H1 (cell line): Measurements from ENCODE around the gene ZSCAN29. TPM values are rescaled to one million over a fixed set of nuclear protein-coding genes. Genes with fewer than 3 reads are reported as not detected.

Experiments used
- CTCF ChIA-PET: fragments of 300-600 bp; sonication (Branson Sonifier 250); formaldehyde crosslinking; loops from one replicate; lab custom pipeline; 2021; ENCODE audit not compliant: partially characterized antibody; lab: Charles Lee
- POLR2A ChIA-PET: fragments of 300-600 bp; sonication (Branson Sonifier 250); formaldehyde crosslinking; loops from one replicate; lab custom pipeline; 2021; ENCODE audit warnings: inconsistent platforms; ENCODE audit not compliant: partially characterized antibody; lab: Charles Lee
- DNase-seq, 2 experiments: peaks; one replicate each; pipeline versions ENCODE4 v3.0.0 to v3.0.0-alpha.2; 2010 to 2022; ENCODE audit warnings: low spot score in 2 of 2, low read depth in 1 of 2, mixed read lengths in 1 of 2
- FAIRE-seq: peaks from 2 replicates; lab custom pipeline; 2011; peaks lifted over from hg19 to GRCh38; lab: Jason Lieb, UNC
- H2AFZ ChIP-seq: 2 replicates; pipeline ENCODE4 v1.8.1; 2012; ENCODE audit warnings: low read length, inconsistent platforms
- H2AK5ac ChIP-seq: 2 replicates; pipeline ENCODE4 v1.6.1; 2013; ENCODE audit warnings: low read depth, low read length
- H2BK120ac ChIP-seq: replicated peaks from 2 replicates; pipeline ENCODE3; 2013; ENCODE audit warnings: low read depth, low read length, inconsistent platforms
- H2BK12ac ChIP-seq: 2 replicates; pipeline ENCODE4 v1.6.1; 2013; ENCODE audit warnings: low read depth, low read length
- H2BK15ac ChIP-seq: 2 replicates; pipeline ENCODE4 v1.6.1; 2013; ENCODE audit warnings: low read length
- H2BK20ac ChIP-seq: 2 replicates; pipeline ENCODE4 v1.6.1; 2013; ENCODE audit warnings: low read length
- H2BK5ac ChIP-seq: 2 replicates; pipeline ENCODE4 v1.6.1; 2013; ENCODE audit warnings: low read depth, low read length
- H3K14ac ChIP-seq: 2 replicates; pipeline ENCODE4 v1.6.1; 2013; ENCODE audit warnings: inconsistent platforms; ENCODE audit not compliant: insufficient read length
- H3K18ac ChIP-seq: 2 replicates; pipeline ENCODE4 v1.6.1; 2013; ENCODE audit warnings: low read length; ENCODE audit errors: extremely low read depth
- H3K23ac ChIP-seq: 2 replicates; pipeline ENCODE4 v1.6.1; 2013; ENCODE audit warnings: inconsistent platforms; ENCODE audit not compliant: insufficient read length
- H3K23me2 ChIP-seq: 2 replicates; pipeline ENCODE4 v1.6.1; 2013; ENCODE audit warnings: low read depth, low read length
- H3K27ac ChIP-seq: 2 replicates; pipeline ENCODE4 v1.6.1; 2011; ENCODE audit warnings: low read depth, low read length, inconsistent platforms
- H3K27me3 ChIP-seq, 4 experiments: replicated peaks in 1 of 4; 1 replicate in 1 of 4; 2 replicates in 3 of 4; pipeline versions ENCODE4 v1.6.1 to v1.8.1; 2011 to 2013; ENCODE audit warnings: low read length in 3 of 4, mild to moderate bottlenecking in 3 of 4, inconsistent platforms in 2 of 4, mixed read lengths in 2 of 4, moderate library complexity in 1 of 4; ENCODE audit not compliant: control insufficient read depth in 3 of 4, insufficient read depth in 3 of 4; ENCODE audit errors: extremely low read depth in 1 of 4
- H3K36me3 ChIP-seq, 4 experiments: 2 replicates each; pipeline versions ENCODE4 v1.6.1 to v1.8.1; 2011 to 2013; ENCODE audit warnings: mild to moderate bottlenecking in 4 of 4, low read length in 3 of 4, moderate library complexity in 2 of 4, control low read depth in 1 of 4, inconsistent platforms in 1 of 4; ENCODE audit not compliant: insufficient read depth in 4 of 4, control insufficient read depth in 2 of 4
- H3K4ac ChIP-seq: replicated peaks from 2 replicates; pipeline ENCODE3; 2013; ENCODE audit warnings: low read length, low read depth, mixed read lengths, inconsistent platforms; ENCODE audit not compliant: insufficient read length
- H3K4me1 ChIP-seq, 4 experiments: replicated peaks in 1 of 4; 1 replicate in 1 of 4; 2 replicates in 3 of 4; pipeline versions ENCODE4 v1.6.1 to v1.8.1; 2011 to 2013; ENCODE audit warnings: low read length in 3 of 4, inconsistent platforms in 2 of 4, mixed read lengths in 1 of 4; ENCODE audit not compliant: insufficient read depth in 4 of 4, control insufficient read depth in 3 of 4
- H3K4me2 ChIP-seq, 2 experiments: 2 replicates each; pipeline versions ENCODE4 v1.6.1 to v1.8.1; 2011 to 2013; ENCODE audit warnings: low read depth in 2 of 2, low read length in 2 of 2, control low read depth in 1 of 2, inconsistent platforms in 1 of 2, mild to moderate bottlenecking in 1 of 2; ENCODE audit not compliant: insufficient read depth in 1 of 2
- H3K4me3 ChIP-seq, 4 experiments: fragments of 200-600, 300-600 bp in 1 of 4; sonication (generic), shearing (Covaris generic), sonication (Bioruptor Twin) in 1 of 4; 2 replicates each; pipeline versions ENCODE4 v1.5.1 to v1.8.1; 2011 to 2016; ENCODE audit warnings: low read length in 4 of 4, low read depth in 3 of 4, control low read depth in 2 of 4, inconsistent platforms in 2 of 4, mild to moderate bottlenecking in 2 of 4, mixed read lengths in 1 of 4, moderate library complexity in 1 of 4; ENCODE audit not compliant: insufficient read depth in 2 of 4; ENCODE audit errors: extremely low read depth in 1 of 4
- H3K56ac ChIP-seq: replicated peaks from 2 replicates; pipeline ENCODE3; 2013; ENCODE audit warnings: low read depth, mild to moderate bottlenecking, mixed read lengths, low read length, inconsistent platforms; ENCODE audit not compliant: insufficient read length
- H3K79me1 ChIP-seq: 2 replicates; pipeline ENCODE4 v1.6.1; 2013; ENCODE audit warnings: low read depth, low read length, control low read depth
- H3K79me2 ChIP-seq, 2 experiments: 2 replicates each; pipeline versions ENCODE4 v1.6.1 to v1.8.1; 2012 to 2013; ENCODE audit warnings: low read length in 2 of 2, mild to moderate bottlenecking in 2 of 2, inconsistent platforms in 1 of 2; ENCODE audit not compliant: insufficient read depth in 2 of 2, control insufficient read depth in 1 of 2
- H3K9ac ChIP-seq, 4 experiments: replicated peaks in 1 of 4; 1 replicate in 1 of 4; 2 replicates in 3 of 4; pipeline versions ENCODE4 v1.6.1 to v1.8.1; 2011 to 2013; ENCODE audit warnings: low read depth in 3 of 4, low read length in 3 of 4, control low read depth in 2 of 4, mild to moderate bottlenecking in 2 of 4, moderate library complexity in 2 of 4, inconsistent platforms in 1 of 4; ENCODE audit errors: extremely low read depth in 1 of 4
- H3K9me3 ChIP-seq, 2 experiments: 2 replicates each; pipeline versions ENCODE4 v1.6.1 to v1.8.1; 2012 to 2013; ENCODE audit warnings: mild to moderate bottlenecking in 2 of 2, moderate library complexity in 2 of 2, control low read depth in 1 of 2, inconsistent platforms in 1 of 2, low read depth in 1 of 2, low read length in 1 of 2, mixed read lengths in 1 of 2; ENCODE audit not compliant: insufficient read depth in 2 of 2
- H4K20me1 ChIP-seq, 2 experiments: replicated peaks in 1 of 2; 2 replicates each; pipeline versions ENCODE3 to v1.8.1; 2011 to 2013; ENCODE audit warnings: inconsistent platforms in 2 of 2, low read length in 2 of 2, mild to moderate bottlenecking in 1 of 2; ENCODE audit not compliant: insufficient read depth in 2 of 2, control insufficient read depth in 1 of 2
- H4K5ac ChIP-seq: 2 replicates; pipeline ENCODE4 v1.6.1; 2013; ENCODE audit warnings: low read length, low read depth, mixed read lengths, inconsistent platforms; ENCODE audit not compliant: insufficient read length
- H4K8ac ChIP-seq: 2 replicates; pipeline ENCODE4 v1.8.0; 2013; ENCODE audit warnings: mild to moderate bottlenecking, moderate library complexity, low read length, inconsistent platforms; ENCODE audit not compliant: insufficient read depth; ENCODE audit errors: extremely low read depth
- H4K91ac ChIP-seq: replicated peaks from 2 replicates; pipeline ENCODE3; 2013; ENCODE audit warnings: low read length, mixed read lengths, inconsistent platforms; ENCODE audit not compliant: insufficient read length
- ASH2L ChIP-seq: fragments of 200-600, 300-600 bp; sonication (generic); IDR thresholded peaks from one replicate; pipeline ENCODE4 v1.7.1; 2017; ENCODE audit warnings: low read length
- EZH2 ChIP-seq: fragments of 200-600 bp; sonication (generic); IDR thresholded peaks from 2 replicates; pipeline ENCODE4 v1.7.1; 2012; ENCODE audit warnings: low read depth, mild to moderate bottlenecking, moderate library complexity, low read length, inconsistent platforms; ENCODE audit not compliant: severe bottlenecking
- KDM5A ChIP-seq: fragments of 200-600 bp; IDR thresholded peaks from 2 replicates; pipeline ENCODE4 v1.7.1; 2012; ENCODE audit warnings: mild to moderate bottlenecking, low read length, inconsistent platforms, mixed read lengths
- POLR2A ChIP-seq, 2 experiments: IDR thresholded peaks; 1 replicate in 1 of 2; 2 replicates in 1 of 2; pipeline ENCODE4 v1.6.1; 2011; ENCODE audit warnings: low read depth in 2 of 2, low read length in 2 of 2, mild to moderate bottlenecking in 2 of 2; ENCODE audit errors: control extremely low read depth in 1 of 2
- RBBP5 ChIP-seq: IDR thresholded peaks from 2 replicates; pipeline ENCODE4 v1.7.1; 2012; ENCODE audit warnings: low read depth, mild to moderate bottlenecking, inconsistent platforms, low read length, moderate library complexity, borderline replicate concordance
- SIRT6 ChIP-seq: IDR thresholded peaks from one replicate; pipeline ENCODE4 v1.7.1; 2012; ENCODE audit warnings: low read length, inconsistent platforms
- SRF ChIP-seq: IDR thresholded peaks from 2 replicates; pipeline ENCODE4 v1.6.1; 2011; ENCODE audit warnings: mild to moderate bottlenecking, low read depth, low read length, moderate library complexity
- WGBS, 2 experiments: shearing (Covaris generic) in 1 of 2; methylation state at CpG; one replicate each; pipeline versions ENCODE4 v1.1.6 to v1.1.7; 2013 to 2015; ENCODE audit warnings: low lambda C conversion rate in 2 of 2, mixed read lengths in 2 of 2, inconsistent platforms in 1 of 2, low coverage in 1 of 2, missing lambda C conversion rate in 1 of 2; ENCODE audit not compliant: insufficient replicate concordance in 2 of 2, insufficient coverage in 1 of 2, insufficient read length in 1 of 2; ENCODE audit errors: extremely low coverage in 1 of 2, missing lambda C conversion rate in 1 of 2; 5-methylcytosine and 5-hydroxymethylcytosine counted together
- polyA plus RNA-seq, 7 experiments: library from polyadenylated mRNA; depleted of rRNA in 3 of 7; stranded (reverse) in 5 of 7; unstranded in 2 of 7; fragments of >200 nt in 5 of 7; fragments of 200-250 nt in 2 of 7; gene quantifications; 1 replicate in 5 of 7; 2 replicates in 1 of 7; 4 replicates in 1 of 7; pipeline versions ENCODE4 v1.2.1 to v1.2.3, GENCODE V29; 2011 to 2013; ENCODE audit warnings: missing spikeins in 2 of 7, mixed read lengths in 2 of 7
- total RNA-seq: library from RNA; stranded (reverse); fragmentation: NEBNext Ultra II Directional; extraction: Animal tissue kit (Norgen Biotek cat#: 25700); gene quantifications from 2 replicates; pipeline ENCODE4 v1.2.1, GENCODE V29; 2021
- TF ChIP-seq, protein P1 (sequence below): IDR thresholded peaks from 2 replicates; pipeline ENCODE4 v1.6.1; 2012; ENCODE audit warnings: inconsistent platforms
- TF ChIP-seq, protein P2 (sequence below): IDR thresholded peaks from 2 replicates; pipeline ENCODE4 v1.6.1; 2011; ENCODE audit warnings: low read depth, mild to moderate bottlenecking, low read length; ENCODE audit not compliant: insufficient read depth
- TF ChIP-seq, protein P3 (sequence below), 3 experiments: IDR thresholded peaks; 1 replicate in 2 of 3; 2 replicates in 1 of 3; pipeline versions ENCODE4 v1.5.1 to v1.6.1; 2011; ENCODE audit warnings: low read length in 3 of 3, mild to moderate bottlenecking in 3 of 3, inconsistent platforms in 2 of 3, low read depth in 1 of 3, moderate library complexity in 1 of 3; ENCODE audit not compliant: insufficient read depth in 1 of 3; ENCODE audit errors: control extremely low read depth in 1 of 3

Gene ZSCAN29
- total and polyA plus RNA-seq, 2 of the 8 experiments (the other 6 are each of a cell fraction or from before 2014, with no cell fraction given): 6.4 to 41.3 TPM

DNA sequence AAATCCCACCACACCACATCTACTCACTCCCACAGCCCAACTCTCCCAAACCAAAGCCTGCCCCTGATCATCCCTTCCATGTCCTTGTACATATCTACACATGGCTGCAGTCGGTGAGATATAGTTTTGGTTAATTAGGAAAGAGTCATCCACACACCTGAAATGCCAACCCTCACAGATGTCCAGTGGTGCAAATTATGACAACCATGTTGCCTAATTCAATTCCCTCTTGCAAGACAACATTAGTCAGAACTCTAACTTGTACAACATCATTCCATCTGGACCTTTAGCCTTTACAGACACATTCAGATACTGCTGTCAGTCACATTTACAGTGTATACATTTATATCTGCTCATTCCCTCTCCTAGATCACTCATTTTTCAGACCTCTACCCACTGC is 41.3 kb upstream of the ZSCAN29 start:
- H2BK5ac ChIP-seq: no peak overlapping the region
- H3K4me3 ChIP-seq: no peak overlapping the region
- H3K9ac ChIP-seq: no peak overlapping the region; a peak in 1 of 7 replicates
- H3K14ac ChIP-seq: no peak overlapping the region
- 89% methylated on average over 1 of the region's 1 CpG; no CpG with 5 or more reads in 1 of the 2 experiments for WGBS, 2 experiments
- peaks cover 6 to 10% of the 10 kb centered on the region in 2 experiments for H4K20me1 ChIP-seq
- no peak overlapping the region for H3K56ac ChIP-seq
- no peak overlapping the region for H2BK120ac ChIP-seq
- POLR2A ChIA-PET: interaction anchor here (0.9 to 1.8 kb wide), 2 partner anchors 42 to 94 kb away, joined by 3 read pairs; partner anchors contain the start of genes TUBGCP4 and ZSCAN29
- no peaks in the 10 kb centered on the region for H3K27me3 ChIP-seq
- no peaks in the 10 kb centered on the region; the same call in 1 of the 2 replicates for H3K79me1 ChIP-seq
- H3K18ac ChIP-seq: no peak overlapping the region
- no peak for FAIRE-seq
- no peak overlapping the region for H4K5ac ChIP-seq
- no peaks in the 10 kb centered on the region for H3K9me3 ChIP-seq
- H3K23ac ChIP-seq: no peak overlapping the region
- no peak overlapping the region for H2BK15ac ChIP-seq
- CTCF ChIA-PET: interaction anchor here (0.6 to 1.3 kb wide), 3 partner anchors 19 to 99 kb away, joined by 3 to 4 read pairs (median 3); no protein-coding TSS in a partner anchor
- H3K4ac ChIP-seq: no peak overlapping the region
- no peaks in the 10 kb centered on the region for H3K23me2 ChIP-seq
- H2AK5ac ChIP-seq: no peak overlapping the region
- DNase-seq: no peak
- H2BK12ac ChIP-seq: no peak overlapping the region
- no peak overlapping the region for H2AFZ ChIP-seq
- H3K36me3 ChIP-seq: peaks cover 38 to 92% (median 78%) of the 10 kb centered on the region in 4 experiments
- H4K91ac ChIP-seq: no peak overlapping the region
- H4K8ac ChIP-seq: no peak overlapping the region
- H3K79me2 ChIP-seq: no peaks in the 10 kb centered on the region
- no peak overlapping the region for H3K4me2 ChIP-seq
- no peaks in the 10 kb centered on the region for H3K4me1 ChIP-seq
- no peak overlapping the region for H3K27ac ChIP-seq
- no peak overlapping the region for H2BK20ac ChIP-seq
- TF ChIP-seq RBBP5: no peak
- no peak for TF ChIP-seq SIRT6
- TF ChIP-seq, protein P1, sequence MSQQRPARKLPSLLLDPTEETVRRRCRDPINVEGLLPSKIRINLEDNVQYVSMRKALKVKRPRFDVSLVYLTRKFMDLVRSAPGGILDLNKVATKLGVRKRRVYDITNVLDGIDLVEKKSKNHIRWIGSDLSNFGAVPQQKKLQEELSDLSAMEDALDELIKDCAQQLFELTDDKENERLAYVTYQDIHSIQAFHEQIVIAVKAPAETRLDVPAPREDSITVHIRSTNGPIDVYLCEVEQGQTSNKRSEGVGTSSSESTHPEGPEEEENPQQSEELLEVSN: no peak
- no peak for TF ChIP-seq EZH2
- TF ChIP-seq ASH2L: no peak
- TF ChIP-seq POLR2A (IDR thresholded peaks at IDR 0.05; ENCODE audit: control extremely low read depth in 1 of 2, low read depth in 2 of 2, low read length in 2 of 2): no peak
- TF ChIP-seq, protein P2, sequence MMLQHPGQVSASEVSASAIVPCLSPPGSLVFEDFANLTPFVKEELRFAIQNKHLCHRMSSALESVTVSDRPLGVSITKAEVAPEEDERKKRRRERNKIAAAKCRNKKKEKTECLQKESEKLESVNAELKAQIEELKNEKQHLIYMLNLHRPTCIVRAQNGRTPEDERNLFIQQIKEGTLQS: no peak
- TF ChIP-seq, protein P3, sequence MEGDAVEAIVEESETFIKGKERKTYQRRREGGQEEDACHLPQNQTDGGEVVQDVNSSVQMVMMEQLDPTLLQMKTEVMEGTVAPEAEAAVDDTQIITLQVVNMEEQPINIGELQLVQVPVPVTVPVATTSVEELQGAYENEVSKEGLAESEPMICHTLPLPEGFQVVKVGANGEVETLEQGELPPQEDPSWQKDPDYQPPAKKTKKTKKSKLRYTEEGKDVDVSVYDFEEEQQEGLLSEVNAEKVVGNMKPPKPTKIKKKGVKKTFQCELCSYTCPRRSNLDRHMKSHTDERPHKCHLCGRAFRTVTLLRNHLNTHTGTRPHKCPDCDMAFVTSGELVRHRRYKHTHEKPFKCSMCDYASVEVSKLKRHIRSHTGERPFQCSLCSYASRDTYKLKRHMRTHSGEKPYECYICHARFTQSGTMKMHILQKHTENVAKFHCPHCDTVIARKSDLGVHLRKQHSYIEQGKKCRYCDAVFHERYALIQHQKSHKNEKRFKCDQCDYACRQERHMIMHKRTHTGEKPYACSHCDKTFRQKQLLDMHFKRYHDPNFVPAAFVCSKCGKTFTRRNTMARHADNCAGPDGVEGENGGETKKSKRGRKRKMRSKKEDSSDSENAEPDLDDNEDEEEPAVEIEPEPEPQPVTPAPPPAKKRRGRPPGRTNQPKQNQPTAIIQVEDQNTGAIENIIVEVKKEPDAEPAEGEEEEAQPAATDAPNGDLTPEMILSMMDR (IDR thresholded peaks at IDR 0.05; ENCODE audit: control extremely low read depth in 1 of 3, insufficient read depth in 1 of 3, low read depth in 1 of 3, low read length in 3 of 3): no peak
- no peak for TF ChIP-seq SRF
- TF ChIP-seq KDM5A: no peak
